ENCODE data around the gene POLR2L.

GRCh38 chr11:847876-848275 is 5.5 kb upstream of the POLR2L start:
- TF ChIP-seq CTCF (IDR thresholded peaks at IDR 0.05), result no peak
- no peak for TF ChIP-seq ZBTB33 (IDR thresholded peaks at IDR 0.05; ENCODE audit: borderline replicate concordance, low read depth)
- no peak for TF ChIP-seq EZH2phosphoT487 (IDR thresholded peaks at IDR 0.05; ENCODE audit: borderline replicate concordance, low read depth)
- TF ChIP-seq EP300 (IDR thresholded peaks at IDR 0.05; ENCODE audit: borderline replicate concordance in 1 of 2, low read depth in 1 of 2, low read length in 1 of 2), result no peak
- TF ChIP-seq RAD21 (IDR thresholded peaks at IDR 0.05; ENCODE audit: low read length), result no peak
- no peak for TF ChIP-seq IRF3 (IDR thresholded peaks at IDR 0.05; ENCODE audit: low read depth, low read length)
- no peak for TF ChIP-seq TEAD4 (IDR thresholded peaks at IDR 0.05; ENCODE audit: borderline replicate concordance, insufficient read depth)

All from SK-N-SH (cell line).